GM13976 (cell line): Measurements from ENCODE around the gene DUXB.

ENCODE experiments used
- DNase-seq: peaks from one replicate; pipeline ENCODE4 v3.0.0; 2012; ENCODE audit warnings: low spot score
- CTCF ChIP-seq: IDR thresholded peaks from 2 replicates; pipeline ENCODE4 v1.5.1; 2012; ENCODE audit warnings: borderline replicate concordance, mild to moderate bottlenecking; ENCODE audit not compliant: insufficient read depth; ENCODE audit errors: extremely low read depth, missing control alignments, control extremely low read depth
- in situ Hi-C: fragments of 300-500 bp; cut with MboI; formaldehyde crosslinking; loops from one replicate; pipeline ENCODE4 v1.12.0; 2022; ENCODE audit warnings: low sequenced_read_pairs, mixed read lengths, inconsistent platforms; ENCODE audit not compliant: unreplicated experiment

The DUXB gene

DNA sequence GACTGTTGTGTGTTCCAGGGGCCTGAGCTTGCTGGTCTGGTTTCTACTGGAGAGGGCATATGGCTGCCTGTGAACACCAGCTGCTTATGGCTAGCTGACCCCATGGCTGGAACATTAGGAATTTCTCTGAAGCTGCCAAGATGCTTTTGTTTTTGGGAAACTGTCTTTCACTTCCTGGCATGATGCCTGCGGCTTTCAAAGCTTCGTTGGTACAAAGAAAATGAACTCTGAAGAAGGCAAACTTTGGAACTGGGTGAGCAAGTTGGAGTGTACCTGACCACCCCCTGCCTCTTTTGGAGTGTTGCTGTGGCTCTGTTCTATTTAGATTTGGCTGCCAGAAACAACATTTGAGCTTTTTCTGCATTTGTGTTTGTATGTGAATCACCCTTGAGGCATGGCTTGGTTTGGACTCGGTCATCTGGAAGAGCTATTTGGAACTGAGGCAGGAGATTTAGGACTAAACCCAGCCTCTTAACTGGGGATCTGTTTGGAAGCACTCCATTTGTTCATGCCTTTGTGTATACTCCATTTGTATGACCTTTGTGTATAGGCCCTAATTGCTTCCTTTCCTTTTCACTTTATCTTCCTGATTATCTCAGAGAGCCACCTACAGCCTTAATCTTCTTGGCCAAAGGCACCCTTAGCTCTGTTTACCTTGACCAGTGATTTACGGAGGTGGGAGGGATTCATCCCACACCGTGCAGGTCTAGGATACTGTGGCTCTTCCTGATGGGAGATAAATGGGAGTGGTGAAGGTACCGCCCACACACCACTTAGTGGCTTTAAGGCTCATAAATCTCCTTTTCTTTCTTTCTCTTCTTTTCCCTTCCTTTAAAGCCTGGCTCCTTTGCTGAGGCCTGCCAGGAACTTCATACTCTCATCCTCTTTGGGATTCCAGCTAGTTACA, 32.3 kb upstream of the DUXB start:
- TF ChIP-seq CTCF, result no peak
- DNase-seq, result no peak
- in situ Hi-C loops, result no loop called here

- DNase-seq, result no peak
- in situ Hi-C loops, result no loop called here
- TF ChIP-seq CTCF, result no peak
Measured at GRCh38 chr16:75732871-75733270, 31.6 kb upstream of the DUXB start.

DNA sequence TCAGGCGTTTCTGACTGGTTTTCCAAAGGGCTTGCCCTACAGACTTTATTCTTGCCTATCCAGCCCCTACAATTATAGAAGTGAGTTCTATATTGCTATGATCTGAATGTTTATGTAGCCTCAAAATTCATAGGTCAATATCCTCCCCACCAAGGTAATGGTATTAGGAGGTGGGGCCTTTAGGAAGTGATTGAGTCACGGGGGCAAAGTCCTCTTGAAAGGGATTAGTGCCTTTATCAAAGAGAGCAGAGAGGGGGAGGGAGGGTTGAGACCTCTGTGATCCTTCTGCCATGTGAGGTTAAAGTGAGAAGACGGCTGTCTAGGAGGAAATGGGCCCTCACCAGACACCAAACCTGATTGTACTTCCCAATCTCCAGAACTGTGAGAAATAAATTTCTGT, 26.0 kb upstream of the DUXB start:
- DNase-seq, result no peak
- TF ChIP-seq CTCF, result no peak
- in situ Hi-C loops, result no loop called here

GRCh38 chr16:75726390-75726789, 25.1 kb upstream of the DUXB start, which contains the start of gene CPHXL:
CPHXL (minus strand) TSS chr16:75726490; CDS start chr16:75726442, 48 bp downstream.
- TF ChIP-seq CTCF, result no peak
- DNase-seq, result no peak
- in situ Hi-C loops, result no loop called here

- no peak for DNase-seq
- in situ Hi-C loops, result no loop called here
- no peak for TF ChIP-seq CTCF
Measured at GRCh38 chr16:75718452-75718851, 17.2 kb upstream of the DUXB start.

GRCh38 chr16:75714661-75715060, 13.4 kb upstream of the DUXB start:
- DNase-seq, result no peak

More at GRCh38 chr16:75714661-75715060, 13.4 kb upstream of the DUXB start:
- in situ Hi-C loops, result no loop called here
- TF ChIP-seq CTCF, result no peak
